Left lobe of liver (tissue), 2 donors: Measurements from ENCODE around the gene KCNQ1. TPM values are rescaled to one million over a fixed set of nuclear protein-coding genes. Genes with fewer than 3 reads are reported as not detected.

ENCODE experiments used
- ATAC-seq: fragments of 200-7000 bp; cut with Tn5 transposase; one replicate; pipeline ENCODE4 v1.9.1; 2020; ENCODE audit warnings: mild to moderate bottlenecking, moderate library complexity
- DNase-seq: peaks from one replicate; pipeline ENCODE4 v3.0.0-alpha.2; 2020; ENCODE audit warnings: low spot score
- total RNA-seq: library from RNA; stranded (reverse); gene quantifications from one replicate; pipeline ENCODE4 v1.2.1, GENCODE V29; 2021
- donor health status: DM: no; HTN: no; CAD: no; lungs with moderate emphysema.
- donor health status: DM: no; HTN: yes; CAD: no.

KCNQ1 gene
- total RNA-seq, 1 donor from 2014 or later = 2.1 TPM

- ATAC-seq = no peak
Observed at GRCh38 chr11:2507945-2508749, 63.3 kb downstream of the KCNQ1 start.

GRCh38 chr11:2508793-2509192 lies 64.0 kb downstream of the KCNQ1 start:
- ATAC-seq (no peak), DNase-seq (no peak)

More at GRCh38 chr11:2507945-2508749, 63.3 kb downstream of the KCNQ1 start:
- peak; percentile 37 for DNase-seq

GRCh38 chr11:2509481-2510001 lies 64.7 kb downstream of the KCNQ1 start:
- ATAC-seq (peak; percentile 13), DNase-seq (peak; percentile 41)

- ATAC-seq (no peak), DNase-seq (no peak)
Observed at GRCh38 chr11:2510626-2511402, 66.0 kb downstream of the KCNQ1 start.

GRCh38 chr11:2511421-2512369 lies 66.9 kb downstream of the KCNQ1 start:
- ATAC-seq (peak; percentile 15), DNase-seq (no peak)

GRCh38 chr11:2512431-2513407 lies 67.9 kb downstream of the KCNQ1 start:
- ATAC-seq (peak; percentile 58), DNase-seq (peak; percentile 42)

- ATAC-seq (no peak), DNase-seq (peak; percentile 28)
Observed at GRCh38 chr11:2513441-2513840, 68.6 kb downstream of the KCNQ1 start.

- ATAC-seq (no peak), DNase-seq (peak; percentile 40)
Observed at GRCh38 chr11:2515401-2516275, 70.8 kb downstream of the KCNQ1 start.

- peak; percentile 22 for DNase-seq
Observed at GRCh38 chr11:2516276-2517015, 71.6 kb downstream of the KCNQ1 start.

GRCh38 chr11:2517016-2517385 lies 72.2 kb downstream of the KCNQ1 start:
- DNase-seq (peak; percentile 43), ATAC-seq (no peak)

More at GRCh38 chr11:2516276-2517015, 71.6 kb downstream of the KCNQ1 start:
- ATAC-seq = no peak

- DNase-seq (peak; percentile 34), ATAC-seq (no peak)
Observed at GRCh38 chr11:2517386-2518064, 72.7 kb downstream of the KCNQ1 start.

GRCh38 chr11:2518111-2518982 lies 73.5 kb downstream of the KCNQ1 start:
- peak; percentile 31 for DNase-seq
- ATAC-seq = no peak

GRCh38 chr11:2518983-2519340 lies 74.2 kb downstream of the KCNQ1 start:
- ATAC-seq (no peak), DNase-seq (peak; percentile 40)

- ATAC-seq = no peak
- no peak for DNase-seq
Observed at GRCh38 chr11:2519517-2519861, 74.7 kb downstream of the KCNQ1 start.

- no peak for ATAC-seq
- DNase-seq = peak; percentile 37
Observed at GRCh38 chr11:2519862-2520735, 75.3 kb downstream of the KCNQ1 start.

- no peak for ATAC-seq
- no peak for DNase-seq
Observed at GRCh38 chr11:2520736-2521035, 75.9 kb downstream of the KCNQ1 start.
